Dedifferentiated amniotic fluid mesenchymal stem cell (primary cell): ENCODE data around the gene OCA2.

Source experiments
- DNase-seq: peaks from one replicate; pipeline ENCODE4 v3.0.0-alpha.2; 2016; ENCODE audit errors: extremely low spot score

Gene OCA2

GRCh38 chr15:27847775-27848710 lies 251.1 kb downstream of the OCA2 start:
- DNase-seq = no peak

GRCh38 chr15:27846722-27847395 lies 252.3 kb downstream of the OCA2 start:
- no peak for DNase-seq

GRCh38 chr15:27845535-27846369 lies 253.4 kb downstream of the OCA2 start:
- DNase-seq = no peak

GRCh38 chr15:27844018-27844666 lies 255.0 kb downstream of the OCA2 start:
- DNase-seq = no peak

GRCh38 chr15:27843146-27843545 lies 256.0 kb downstream of the OCA2 start:
- DNase-seq = no peak

- no peak for DNase-seq
Observed at GRCh38 chr15:27842526-27842925, 256.6 kb downstream of the OCA2 start.

GRCh38 chr15:27835233-27835939 lies 263.7 kb downstream of the OCA2 start:
- no peak for DNase-seq

- no peak for DNase-seq
Observed at GRCh38 chr15:27834684-27835083, 264.4 kb downstream of the OCA2 start.

GRCh38 chr15:27833974-27834373 lies 265.1 kb downstream of the OCA2 start:
- no peak for DNase-seq

- no peak for DNase-seq
Observed at GRCh38 chr15:27833178-27833577, 265.9 kb downstream of the OCA2 start.

GRCh38 chr15:27832237-27832596 lies 266.9 kb downstream of the OCA2 start:
- no peak for DNase-seq

- DNase-seq = no peak
Observed at GRCh38 chr15:27831384-27832236, 267.5 kb downstream of the OCA2 start.

- no peak for DNase-seq
Observed at GRCh38 chr15:27828746-27829145, 270.4 kb downstream of the OCA2 start.

- no peak for DNase-seq
Observed at GRCh38 chr15:27826902-27827714, 272.0 kb downstream of the OCA2 start.

- DNase-seq = no peak
Observed at GRCh38 chr15:27826411-27826810, 272.7 kb downstream of the OCA2 start.

GRCh38 chr15:27824841-27825422 lies 274.2 kb downstream of the OCA2 start:
- DNase-seq = no peak

GRCh38 chr15:27821273-27821672 lies 277.8 kb downstream of the OCA2 start:
- DNase-seq = no peak

GRCh38 chr15:27820722-27821121 lies 278.4 kb downstream of the OCA2 start:
- no peak for DNase-seq

- DNase-seq = no peak
Observed at GRCh38 chr15:27820232-27820631, 278.9 kb downstream of the OCA2 start.
